NCI-H1417 (cell line): Measurements from ENCODE around the gene NPIPB9.
A peak's percentile ranks its signal among the peaks of the same experiment; 100 is the strongest.
"Not testable (repeated sequence)": the region's sequence is repeated elsewhere in the genome, so short reads cannot be mapped to it uniquely, and the experiment has no call there.

Experiments
- DNase-seq, 3 experiments: peaks; one replicate each; lab custom pipeline; 2025; lab: John Stamatoyannopoulos, UW

Gene NPIPB9

GRCh38 chr16:28751487-28751886, at the start of gene NPIPB9:
NPIPB9 (plus strand) TSS chr16:28751787.
- not testable (repeated sequence) for DNase-seq

- DNase-seq: not testable (repeated sequence)
These were observed 47.3 kb upstream of the NPIPB9 start for GRCh38 chr16:28704246-28704645.

- DNase-seq: not testable (repeated sequence)
These were observed 40.1 kb upstream of the NPIPB9 start, which contains the start of gene EIF3C for GRCh38 chr16:28711220-28712083. EIF3C (plus strand) TSS chr16:28711464; CDS start chr16:28711687, 223 bp downstream.

GRCh38 chr16:28722852-28723650, 28.5 kb upstream of the NPIPB9 start:
- not testable (repeated sequence) for DNase-seq

- DNase-seq: not testable (repeated sequence)
These were observed 20.3 kb upstream of the NPIPB9 start for GRCh38 chr16:28731253-28731652.

GRCh38 chr16:28732455-28733124, 19.0 kb upstream of the NPIPB9 start:
- not testable (repeated sequence) for DNase-seq

- not testable (repeated sequence) for DNase-seq
These were observed 11.8 kb upstream of the NPIPB9 start for GRCh38 chr16:28739787-28740186.

GRCh38 chr16:28740631-28741030, 11.0 kb upstream of the NPIPB9 start:
- DNase-seq: not testable (repeated sequence)

- not testable (repeated sequence) for DNase-seq
These were observed 10.3 kb upstream of the NPIPB9 start for GRCh38 chr16:28741295-28741694.

- DNase-seq: not testable (repeated sequence)
These were observed 4.8 kb upstream of the NPIPB9 start for GRCh38 chr16:28746618-28747350.

GRCh38 chr16:28749997-28750465, 1.6 kb upstream of the NPIPB9 start:
- DNase-seq: not testable (repeated sequence)

- DNase-seq: not testable (repeated sequence)
These were observed 1.0 kb upstream of the NPIPB9 start for GRCh38 chr16:28750469-28751067.

- not testable (repeated sequence) for DNase-seq
These were observed 30.1 kb downstream of the NPIPB9 start for GRCh38 chr16:28781697-28782096.

GRCh38 chr16:28782357-28782756, 30.8 kb downstream of the NPIPB9 start:
- DNase-seq: not testable (repeated sequence)

- not testable (repeated sequence) for DNase-seq
These were observed 50.8 kb downstream of the NPIPB9 start for GRCh38 chr16:28802235-28803019.

GRCh38 chr16:28807445-28808120, 56.0 kb downstream of the NPIPB9 start:
- not testable (repeated sequence) for DNase-seq

GRCh38 chr16:28820016-28820415, 68.4 kb downstream of the NPIPB9 start:
- DNase-seq: no peak

- DNase-seq: not testable (repeated sequence)
These were observed 69.0 kb downstream of the NPIPB9 start for GRCh38 chr16:28820546-28820945.

- peak in 2 of 3 experiments; percentile 7 to 67 for DNase-seq
These were observed 70.4 kb downstream of the NPIPB9 start for GRCh38 chr16:28821874-28822519.
